Left colon (tissue), 2 donors: ENCODE results near the gene RBL2. TPM values are rescaled to one million over a fixed set of nuclear protein-coding genes. Genes with fewer than 3 reads are reported as not detected.
"Not testable (repeated sequence)": the region's sequence is repeated elsewhere in the genome, so short reads cannot be mapped to it uniquely, and the experiment has no call there.

Source experiments
- ATAC-seq: fragments of 200-7000 bp; cut with Tn5 transposase; one replicate; pipeline ENCODE4 v1.9.1; 2020; ENCODE audit warnings: mild to moderate bottlenecking, moderate library complexity
- DNase-seq, 2 donors: peaks; one replicate each; pipeline ENCODE4 v3.0.0-alpha.2; 2020
- intact Hi-C, 2 donors: fragments of 100-400 bp; cut with DNase I in 1 of 2; cut with micrococcal nuclease in 1 of 2; formaldehyde crosslinking; loops; one replicate each; pipeline versions ENCODE4 v1.11.2 to v1.14.0; 2022; cut with DNase I, micrococcal nuclease
- total RNA-seq, 2 donors: library from RNA; stranded (reverse); fragmentation: NEBNext Ultra II Directional; extraction: Animal tissue kit (Norgen Biotek cat#: 25700); gene quantifications; one replicate each; pipeline ENCODE4 v1.2.1, GENCODE V29; 2021
- donor health status: DM: no; HTN: no; CAD: no.
- donor health status: DM: yes; HTN: yes; CAD: no.

The RBL2 gene
- total RNA-seq, 2 donors from 2014 or later: 48.5 to 63.2 TPM

- intact Hi-C loops: loop anchor here in 1 of 2 donors (10.0 kb wide), 1 partner anchor 475 kb away; no protein-coding TSS in a partner anchor
- ATAC-seq (no peak), DNase-seq (no peak)
Measured at GRCh38 chr16:53519417-53520091, 85.3 kb downstream of the RBL2 start.

GRCh38 chr16:53523126-53523804 lies 89.0 kb downstream of the RBL2 start:
- DNase-seq (no peak), ATAC-seq (no peak)
- intact Hi-C loops: no loop called here

- ATAC-seq: no peak
- intact Hi-C loops: no loop called here
- no peak for DNase-seq
Measured at GRCh38 chr16:53523971-53524548, 89.8 kb downstream of the RBL2 start.

- intact Hi-C loops: no loop called here
- DNase-seq (no peak), ATAC-seq (no peak)
Measured at GRCh38 chr16:53528797-53529196, 94.5 kb downstream of the RBL2 start.

DNA sequence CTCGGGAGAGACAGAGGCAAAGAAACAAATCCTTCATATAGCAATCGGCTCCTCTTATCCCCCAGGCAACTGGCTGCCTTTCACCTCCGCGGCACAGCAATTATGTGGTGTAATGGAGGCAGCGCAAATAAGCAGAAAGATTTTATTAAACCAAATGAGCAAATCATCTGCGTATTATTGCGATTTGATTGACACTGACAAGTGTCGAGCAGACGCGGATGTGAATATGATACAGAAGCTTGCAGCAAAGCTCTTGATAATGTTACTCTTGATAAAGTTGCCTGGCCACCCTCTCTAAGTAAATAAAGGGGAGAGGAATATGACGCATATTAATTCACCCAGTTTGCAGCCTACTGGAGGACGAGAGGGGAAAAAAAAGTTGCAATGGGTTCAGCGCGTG lies 95.2 kb downstream of the RBL2 start:
- ATAC-seq: no peak
- intact Hi-C loops: no loop called here
- DNase-seq: no peak

GRCh38 chr16:53530046-53530445 lies 95.8 kb downstream of the RBL2 start:
- DNase-seq (no peak), ATAC-seq (no peak)
- intact Hi-C loops: no loop called here

- ATAC-seq (no peak), DNase-seq (no peak)
- intact Hi-C loops: no loop called here
Measured at GRCh38 chr16:53530741-53531140, 96.5 kb downstream of the RBL2 start.

- DNase-seq (no peak), ATAC-seq (no peak)
- intact Hi-C loops: no loop called here
Measured at GRCh38 chr16:53534206-53534605, 99.9 kb downstream of the RBL2 start.

GRCh38 chr16:53537626-53538025 lies 103.4 kb downstream of the RBL2 start:
- ATAC-seq: no peak
- intact Hi-C loops: no loop called here
- no peak for DNase-seq

DNA sequence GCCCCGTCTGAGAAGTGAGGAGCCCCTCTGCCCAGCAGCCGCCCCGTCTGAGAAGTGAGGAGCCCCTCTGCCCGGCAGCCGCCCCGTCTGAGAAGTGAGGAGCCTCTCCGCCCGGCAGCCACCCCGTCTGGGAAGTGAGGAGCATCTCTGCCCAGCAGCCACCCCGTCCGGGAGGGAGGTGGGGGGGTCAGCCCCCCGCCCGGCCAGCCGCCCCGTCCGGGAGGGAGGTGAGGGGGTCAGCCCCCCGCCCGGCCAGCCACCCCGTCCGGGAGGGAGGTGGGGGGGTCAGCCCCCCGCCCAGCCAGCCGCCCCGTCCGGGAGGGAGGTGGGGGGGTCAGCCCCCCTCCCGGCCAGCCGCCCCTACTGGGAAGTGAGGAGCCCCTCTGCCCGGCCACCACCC lies 105.1 kb downstream of the RBL2 start:
- DNase-seq, ATAC-seq, intact Hi-C loops: not testable (repeated sequence)

GRCh38 chr16:53539759-53540718 lies 105.8 kb downstream of the RBL2 start:
- DNase-seq, ATAC-seq, intact Hi-C loops: not testable (repeated sequence)

Other genes with a start within 250 kb of the RBL2 start
- gene AKTIP, start 68.7 kb downstream of the RBL2 start, total RNA-seq: 10 to 100 TPM; 29.4 to 32.7 TPM